GM18520 (cell line): Measurements from ENCODE around the gene ENTR1.

Experiments used
- ATAC-seq: cut with Tn5 transposase; IDR thresholded peaks from one replicate; pipeline ENCODE4 v1.9.1; 2021; ENCODE audit not compliant: unreplicated experiment

Gene ENTR1

DNA sequence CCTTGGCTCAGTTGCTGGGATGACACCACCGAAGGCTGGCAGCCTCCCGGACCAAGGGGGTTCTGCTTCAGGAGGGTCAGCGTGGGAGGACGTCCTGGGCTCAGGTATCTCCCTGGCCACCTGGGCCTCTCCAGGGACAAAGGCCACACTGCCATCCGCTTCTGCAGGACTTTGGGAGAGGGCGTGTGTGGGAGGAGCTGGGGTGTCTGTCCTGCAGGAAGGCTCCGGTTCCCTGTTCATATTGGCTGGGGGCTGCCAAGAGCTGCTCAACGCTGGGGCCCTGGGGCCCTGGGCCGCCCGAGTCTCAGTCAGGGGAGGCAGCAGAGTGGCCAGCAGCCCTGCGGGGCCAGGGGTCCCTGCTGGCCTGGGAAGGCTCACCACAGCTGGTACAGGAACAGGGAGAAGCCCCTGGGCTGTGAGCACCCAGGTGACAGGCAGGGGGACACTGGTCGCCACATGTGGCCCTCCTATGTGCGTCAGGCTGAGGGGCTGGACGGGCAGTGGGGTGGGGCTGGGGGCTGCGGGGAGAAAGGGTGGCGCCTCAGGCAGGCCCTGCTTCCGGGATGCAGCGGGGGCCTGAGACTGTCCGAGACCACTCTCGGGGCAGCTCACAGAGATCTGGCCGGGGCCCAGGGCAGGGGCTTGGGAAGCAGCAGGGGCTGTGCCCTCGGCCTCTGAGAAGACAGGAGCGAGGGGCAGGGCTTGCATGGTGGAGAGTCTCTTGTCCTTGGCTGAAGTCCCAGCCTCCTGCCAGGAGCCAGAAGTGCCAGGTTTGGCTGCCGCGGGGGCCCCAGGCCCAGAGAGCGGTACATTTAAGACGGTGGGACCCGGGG lies 32.0 kb downstream of the ENTR1 start:
- no peak for ATAC-seq

DNA sequence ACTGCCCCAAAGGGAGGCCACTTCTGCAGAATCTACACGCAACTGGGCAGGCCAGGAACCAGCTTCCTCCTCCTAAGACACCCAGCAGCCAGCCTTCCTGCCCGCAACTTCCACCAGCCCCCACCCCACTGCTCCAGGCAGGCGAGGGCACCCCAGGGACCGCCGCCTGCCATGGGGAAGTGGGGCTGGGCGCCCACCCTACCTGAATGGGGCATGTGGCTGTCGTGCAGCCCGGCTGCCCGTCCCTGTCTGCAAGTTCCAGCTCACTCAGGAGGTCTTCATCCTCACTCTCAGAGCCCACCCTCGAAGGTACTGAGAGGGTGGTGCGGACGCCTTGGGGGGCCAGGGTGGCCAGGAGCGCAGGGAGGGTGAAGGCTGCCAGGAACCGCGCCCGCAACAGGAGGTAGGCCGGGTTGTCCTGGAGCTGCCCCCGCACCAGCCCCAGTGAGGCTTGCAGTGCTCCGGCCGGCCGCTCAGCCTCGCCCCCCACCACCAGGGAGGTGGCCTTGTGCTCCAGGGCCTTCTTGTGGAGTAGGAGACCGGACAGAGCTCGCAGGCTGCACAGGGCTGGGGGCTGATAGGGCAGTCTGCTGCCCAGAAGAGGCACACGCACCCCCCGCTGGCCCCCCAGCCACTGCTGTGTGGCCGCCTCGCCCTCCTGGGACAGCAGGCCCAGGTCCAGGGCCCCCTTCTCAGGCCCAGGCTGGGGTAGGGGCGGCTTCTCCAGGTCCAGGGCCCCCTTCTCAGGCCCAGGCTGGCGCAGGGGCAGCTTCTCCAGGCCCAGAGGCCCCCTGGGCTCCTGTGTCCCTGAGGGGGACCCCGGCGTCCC lies 32.9 kb downstream of the ENTR1 start:
- ATAC-seq, result no peak

DNA sequence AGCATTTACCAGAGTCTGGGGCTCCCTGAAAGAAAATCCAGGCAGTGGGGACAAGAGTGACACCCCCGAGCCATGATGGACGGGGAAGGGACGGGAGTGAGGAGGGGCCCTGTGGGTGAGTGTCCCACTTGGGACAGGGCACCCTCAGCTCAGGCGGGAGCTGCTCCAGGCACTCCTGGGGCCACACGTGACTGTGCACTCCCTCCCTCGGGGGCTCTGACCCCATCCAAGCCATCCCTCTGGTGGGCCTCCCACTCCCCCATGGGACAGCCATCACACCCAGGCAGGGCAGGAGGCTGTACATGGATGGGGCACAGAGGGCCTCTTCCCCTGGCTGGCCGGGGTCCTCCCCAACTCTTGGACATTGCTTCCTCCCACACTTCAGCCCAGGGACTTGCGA lies 34.0 kb downstream of the ENTR1 start:
- no peak for ATAC-seq

DNA sequence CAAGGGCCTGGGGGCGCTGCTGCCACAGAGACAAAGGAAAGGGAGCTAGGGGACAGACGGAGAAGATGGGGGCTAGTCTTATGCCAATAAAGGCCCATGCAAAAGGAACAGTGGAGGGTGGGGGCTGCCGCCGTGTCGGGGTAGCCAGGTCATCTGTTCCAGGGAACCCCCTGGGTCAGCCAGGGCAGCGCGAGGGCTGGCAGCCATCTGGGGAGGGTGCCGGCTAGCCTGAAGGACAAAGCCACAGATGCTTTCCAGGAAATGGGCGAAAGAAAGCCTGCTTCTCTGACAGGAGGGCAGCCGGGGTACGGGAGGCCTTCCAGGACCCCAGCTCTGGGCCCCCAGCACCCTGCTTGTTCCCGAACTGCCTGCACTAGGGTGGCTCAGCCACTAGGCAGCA lies 35.3 kb downstream of the ENTR1 start:
- no peak for ATAC-seq

DNA sequence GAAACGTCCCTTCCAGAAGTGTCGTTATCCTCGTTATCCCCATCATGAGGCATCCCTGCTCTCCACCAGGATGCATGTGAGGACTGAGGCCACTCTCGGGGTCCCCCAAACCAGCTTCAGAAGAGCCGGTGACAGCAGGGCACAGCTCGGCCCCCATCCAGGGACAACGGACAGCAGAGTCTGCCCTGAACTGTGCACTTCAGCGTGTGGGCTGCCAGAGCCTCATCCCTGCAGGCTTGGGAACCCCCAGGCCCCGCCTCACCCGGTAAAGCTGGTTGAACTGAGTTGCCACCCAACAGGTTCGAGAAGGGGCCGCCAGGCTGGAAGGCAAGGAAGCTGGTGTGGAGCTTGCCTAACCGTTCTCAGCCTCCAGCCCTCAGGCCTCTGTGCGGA lies 36.2 kb downstream of the ENTR1 start:
- no peak for ATAC-seq

DNA sequence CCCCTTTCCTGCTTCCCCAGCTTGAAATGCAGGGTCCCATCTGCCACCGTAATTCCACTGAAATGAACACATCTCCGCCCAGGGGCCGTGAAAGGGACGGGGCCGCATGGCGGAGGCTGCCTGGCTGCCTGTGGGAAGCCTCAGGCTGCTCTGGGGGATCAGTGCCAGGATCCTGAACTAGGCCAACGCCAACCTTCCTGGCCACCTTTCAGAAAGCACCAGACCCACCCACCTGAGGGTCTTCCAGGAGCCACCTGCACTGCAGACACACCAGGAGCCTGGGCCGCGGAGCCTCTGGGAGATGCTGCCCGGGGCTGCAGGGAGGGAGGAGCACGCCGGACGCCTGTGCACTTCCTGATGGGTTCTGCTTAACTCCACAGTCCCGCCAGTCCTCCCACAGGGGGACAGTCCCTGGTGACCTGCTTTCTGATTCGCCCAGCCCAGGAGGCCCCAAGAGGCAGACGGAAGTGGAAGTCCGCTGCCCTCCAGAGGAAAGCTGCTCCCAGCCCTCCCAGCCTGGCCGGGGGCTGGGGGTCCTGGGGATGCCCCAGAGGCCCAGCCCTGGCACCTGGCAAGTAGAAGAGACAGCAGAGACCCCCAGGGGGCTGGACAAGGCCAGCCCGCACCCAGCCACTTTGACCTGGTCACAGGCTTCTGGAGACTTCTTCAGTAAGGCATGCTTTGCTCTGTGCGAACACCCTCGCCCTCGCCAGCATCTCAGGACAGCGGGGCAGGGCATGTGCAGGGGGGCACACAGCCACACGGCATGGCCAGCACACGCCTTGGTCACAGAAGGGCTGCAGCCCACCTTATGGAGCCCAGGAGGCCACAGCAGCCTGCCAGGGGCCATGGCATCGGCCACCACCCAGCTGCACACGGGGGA lies 36.9 kb downstream of the ENTR1 start, which contains the start of gene CARD9:
TSS of gene CARD9 (minus strand) at position 370 of the 883 bp plus-strand sequence. CDS start 1,591 bp downstream, outside the sequence.
- no peak for ATAC-seq

DNA sequence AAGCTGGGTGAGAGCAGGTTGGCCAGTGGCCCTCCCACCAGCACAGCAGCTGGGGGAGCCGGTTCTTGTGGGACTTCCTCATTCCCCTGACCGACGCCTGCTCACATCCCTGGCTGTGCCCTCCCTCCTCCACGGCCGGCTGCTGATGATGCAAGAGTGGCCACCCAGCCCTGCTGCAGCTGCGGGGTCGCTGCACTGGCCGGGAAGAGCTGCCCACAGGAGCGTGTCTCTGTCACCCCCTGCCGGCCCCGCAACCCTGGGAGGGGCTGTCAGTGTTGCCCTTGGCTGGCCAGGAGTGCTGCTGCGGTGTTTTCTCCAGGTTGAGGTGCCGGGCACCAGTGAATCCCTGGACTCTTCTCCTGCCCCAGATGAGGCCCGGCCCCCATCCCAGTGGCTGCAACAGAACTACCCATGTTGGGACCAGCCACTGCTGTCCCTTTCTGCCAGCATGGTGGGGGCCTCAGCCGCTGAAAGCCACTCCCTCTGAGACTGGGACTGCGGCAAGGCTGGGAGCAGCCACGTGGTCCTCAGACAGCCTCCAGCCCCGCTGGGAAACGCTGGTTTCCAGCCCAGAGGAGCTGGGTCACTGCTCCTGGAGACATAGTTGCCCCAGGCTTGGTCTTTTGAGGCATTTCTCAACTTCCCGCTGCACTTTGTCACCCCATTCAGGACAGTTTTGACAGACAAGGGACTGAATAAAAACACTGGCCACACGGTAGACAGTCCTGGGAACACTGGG lies 37.7 kb downstream of the ENTR1 start:
- no peak for ATAC-seq

DNA sequence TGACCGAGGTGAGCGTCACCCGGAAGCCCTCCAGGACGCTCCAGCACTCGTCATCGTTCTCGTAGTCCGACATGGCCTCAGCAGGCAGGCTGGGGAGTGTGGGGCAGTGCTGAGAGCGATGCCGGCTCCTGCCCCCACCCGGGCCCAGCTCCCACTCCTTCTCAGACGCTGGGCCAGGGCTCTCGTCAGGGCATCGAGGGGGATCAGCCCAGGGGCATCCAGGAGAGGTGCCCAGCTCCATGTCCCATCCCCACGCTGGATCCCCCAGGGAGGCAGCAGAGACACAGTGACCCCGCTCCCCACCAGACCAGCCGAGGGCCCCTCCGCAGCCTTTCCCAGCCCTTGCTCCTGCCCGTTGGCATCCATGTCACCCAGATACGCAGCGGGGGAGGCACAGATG lies 38.4 kb downstream of the ENTR1 start:
- no peak for ATAC-seq

DNA sequence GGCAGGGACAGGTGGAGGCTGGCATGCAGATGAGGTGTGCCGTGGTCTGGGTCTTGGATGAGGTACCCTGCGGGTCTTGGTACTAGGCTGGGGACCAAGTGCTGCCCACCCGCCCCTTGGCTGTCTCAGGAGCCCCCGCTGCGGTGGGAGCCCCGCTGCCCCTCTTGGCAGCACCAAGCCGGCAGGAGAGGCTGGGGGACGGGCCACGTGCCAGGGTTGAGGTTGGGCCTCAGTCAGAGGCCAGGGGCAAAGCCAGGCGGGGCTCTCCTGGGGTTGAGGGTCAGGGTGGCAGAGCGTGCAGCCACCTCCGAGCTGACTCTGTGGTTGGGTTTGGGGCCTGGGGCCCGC lies 38.9 kb downstream of the ENTR1 start:
- ATAC-seq, result no peak

DNA sequence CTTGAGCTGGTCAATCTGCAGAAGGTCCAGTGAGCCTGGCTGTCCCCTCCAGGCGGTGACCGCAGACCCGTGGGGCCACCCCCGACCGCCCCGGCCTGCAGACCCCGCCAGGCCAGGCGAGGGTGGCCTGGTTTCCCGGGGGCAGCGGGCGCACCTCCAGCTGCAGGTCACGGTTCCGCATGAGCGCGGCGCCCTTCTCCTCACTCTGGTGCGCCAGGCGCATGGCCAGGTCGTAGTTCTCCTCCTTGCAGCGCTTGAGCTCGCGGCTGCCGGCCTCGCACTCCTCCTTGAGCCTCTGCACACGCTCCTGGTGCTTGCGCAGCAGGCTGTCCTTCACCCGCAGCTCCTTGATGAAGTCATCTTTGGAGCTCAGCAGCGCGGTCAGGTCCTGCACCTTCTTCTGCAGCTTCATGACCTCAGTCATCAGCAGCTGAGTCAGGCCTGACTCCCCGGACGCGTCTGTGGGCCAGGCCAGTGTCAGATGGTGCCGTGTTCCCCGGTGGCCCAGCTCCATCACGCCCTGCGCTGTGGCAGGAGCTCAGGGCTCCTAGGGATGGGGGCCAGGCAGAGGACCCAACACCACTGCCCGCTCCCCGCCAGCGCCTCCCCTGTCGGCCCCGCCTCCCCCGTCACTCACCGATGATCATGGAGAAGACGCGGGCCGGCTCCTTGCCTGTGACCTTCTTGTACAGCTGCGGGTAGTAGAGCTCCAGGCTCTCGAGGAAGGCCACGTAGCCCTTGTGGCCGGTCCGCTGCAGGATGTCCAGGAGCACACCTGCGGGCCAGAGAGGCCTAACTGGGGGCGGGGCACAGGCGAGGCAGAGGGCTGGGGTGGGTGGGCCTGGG lies 39.5 kb downstream of the ENTR1 start:
- ATAC-seq, result no peak

DNA sequence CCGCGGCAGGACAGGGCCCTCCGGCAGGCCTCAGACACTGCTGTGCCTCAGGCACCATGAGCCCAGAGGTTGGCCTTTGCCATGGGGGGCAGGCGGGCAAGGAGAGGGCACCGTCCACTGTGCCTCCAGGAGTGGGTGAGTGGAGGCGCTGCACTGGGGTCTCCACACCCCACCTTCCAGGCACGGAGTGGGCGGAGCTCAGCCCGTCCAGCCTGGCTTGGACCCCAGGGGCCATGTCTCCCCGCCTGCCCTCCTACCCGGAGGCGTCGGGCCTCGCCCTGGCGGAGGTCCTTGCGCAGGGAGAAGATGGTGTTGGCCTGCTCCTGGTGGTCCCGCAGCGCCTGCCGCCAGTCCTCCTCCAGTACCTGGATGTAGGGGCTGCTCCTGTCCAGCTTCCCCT lies 40.4 kb downstream of the ENTR1 start:
- ATAC-seq, result no peak

DNA sequence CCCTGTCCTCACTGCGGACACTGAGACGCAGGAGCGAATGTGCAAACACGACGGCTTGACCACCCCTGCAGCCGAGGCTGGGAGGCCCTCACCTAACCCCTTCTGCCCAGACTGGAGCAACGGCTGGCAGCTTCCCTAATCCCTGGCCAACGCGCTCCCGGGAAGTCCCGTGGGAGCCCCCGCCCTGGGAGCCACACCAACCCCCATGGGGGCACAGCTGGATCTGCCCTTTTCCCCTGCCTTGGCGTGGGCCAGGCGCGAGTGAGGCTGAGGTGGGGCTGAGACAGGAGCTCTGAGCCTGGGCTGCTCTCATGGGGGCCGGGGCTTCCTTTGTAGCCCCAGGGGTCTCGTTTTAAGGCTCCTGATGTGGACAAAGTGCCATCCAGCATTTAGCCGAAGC lies 42.2 kb downstream of the ENTR1 start:
- no peak for ATAC-seq

DNA sequence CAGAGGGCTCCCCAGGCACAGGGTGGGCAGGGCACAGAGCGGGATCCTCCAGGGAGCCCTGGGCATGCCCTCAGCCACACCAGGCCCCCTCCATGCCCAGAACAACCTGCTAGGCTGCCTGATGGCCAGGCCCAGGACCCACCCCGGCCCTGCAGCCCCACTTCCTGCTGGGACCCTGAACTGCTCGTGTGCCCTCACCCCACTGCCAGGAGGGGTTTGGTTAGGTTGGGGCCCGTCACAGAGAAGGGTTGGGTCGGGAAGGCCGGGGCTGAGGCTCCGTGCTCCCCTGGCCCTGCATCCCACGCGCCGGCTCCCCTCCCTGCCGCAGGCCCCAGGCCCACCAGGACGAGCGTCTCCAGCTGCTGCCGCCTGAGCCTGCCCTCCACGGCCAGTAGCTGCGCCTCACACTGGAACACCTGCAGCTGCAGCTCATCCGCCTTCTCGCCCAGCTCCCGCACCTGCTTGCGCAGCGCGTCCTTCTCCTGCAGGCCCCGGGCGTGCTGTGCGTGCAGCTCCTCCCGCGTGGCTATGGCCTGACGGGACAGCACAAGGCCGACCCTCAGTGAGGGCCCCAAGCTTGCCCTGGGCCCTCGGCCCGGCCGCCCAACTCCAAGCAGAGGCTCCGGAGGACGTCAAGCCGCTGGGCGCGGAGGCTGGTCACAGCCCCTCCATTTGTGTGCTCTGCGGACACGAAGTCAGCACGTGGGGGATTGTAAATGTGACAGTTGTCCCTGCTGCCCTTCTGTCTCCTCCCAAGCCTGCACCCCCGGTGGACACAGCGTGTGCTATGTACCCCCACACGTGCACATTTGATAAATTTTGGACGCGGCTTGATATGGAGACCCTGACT lies 42.9 kb downstream of the ENTR1 start:
- ATAC-seq, result no peak

DNA sequence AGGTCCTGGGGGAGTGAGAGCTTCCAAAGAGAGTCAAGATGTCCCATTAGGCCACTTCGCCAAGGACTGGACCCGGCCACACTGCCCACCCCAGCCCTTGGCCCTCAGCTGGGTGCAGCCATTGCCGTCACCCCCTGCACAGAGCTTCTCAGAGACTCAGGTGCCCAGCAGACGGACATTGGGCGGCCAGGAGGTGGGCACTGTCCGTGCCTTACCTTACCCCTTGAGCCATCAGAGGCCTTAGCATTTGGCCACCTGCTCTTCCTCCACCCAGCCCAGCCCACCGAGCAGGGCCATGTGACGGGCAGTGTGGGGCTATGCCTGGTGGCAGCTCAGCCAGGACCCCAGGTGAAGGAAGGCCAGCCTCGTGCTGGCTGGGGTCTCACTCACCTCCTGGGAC lies 43.6 kb downstream of the ENTR1 start:
- ATAC-seq, result no peak

DNA sequence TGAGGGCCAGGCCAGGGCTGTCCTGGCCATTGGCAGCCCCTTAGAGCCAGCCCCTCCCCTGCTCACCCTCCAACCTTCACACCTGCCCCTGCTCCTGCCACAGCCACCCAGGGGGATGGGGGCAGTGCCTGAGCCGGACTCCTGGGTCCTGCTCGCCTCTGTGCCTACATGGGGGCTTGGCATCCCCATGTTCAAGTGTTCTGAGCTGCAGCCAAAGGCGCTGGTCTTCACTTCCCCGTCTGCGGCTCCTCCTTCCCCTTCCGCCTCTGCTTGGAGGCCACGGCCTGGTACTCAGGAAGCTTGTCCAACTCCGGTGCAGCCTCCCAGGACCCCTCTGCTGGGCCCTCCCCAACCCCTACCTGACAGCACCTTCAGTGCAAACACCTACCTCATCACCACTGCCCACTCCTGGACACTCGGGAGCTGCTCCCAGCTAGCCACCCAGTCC lies 44.6 kb downstream of the ENTR1 start:
- ATAC-seq, result no peak

DNA sequence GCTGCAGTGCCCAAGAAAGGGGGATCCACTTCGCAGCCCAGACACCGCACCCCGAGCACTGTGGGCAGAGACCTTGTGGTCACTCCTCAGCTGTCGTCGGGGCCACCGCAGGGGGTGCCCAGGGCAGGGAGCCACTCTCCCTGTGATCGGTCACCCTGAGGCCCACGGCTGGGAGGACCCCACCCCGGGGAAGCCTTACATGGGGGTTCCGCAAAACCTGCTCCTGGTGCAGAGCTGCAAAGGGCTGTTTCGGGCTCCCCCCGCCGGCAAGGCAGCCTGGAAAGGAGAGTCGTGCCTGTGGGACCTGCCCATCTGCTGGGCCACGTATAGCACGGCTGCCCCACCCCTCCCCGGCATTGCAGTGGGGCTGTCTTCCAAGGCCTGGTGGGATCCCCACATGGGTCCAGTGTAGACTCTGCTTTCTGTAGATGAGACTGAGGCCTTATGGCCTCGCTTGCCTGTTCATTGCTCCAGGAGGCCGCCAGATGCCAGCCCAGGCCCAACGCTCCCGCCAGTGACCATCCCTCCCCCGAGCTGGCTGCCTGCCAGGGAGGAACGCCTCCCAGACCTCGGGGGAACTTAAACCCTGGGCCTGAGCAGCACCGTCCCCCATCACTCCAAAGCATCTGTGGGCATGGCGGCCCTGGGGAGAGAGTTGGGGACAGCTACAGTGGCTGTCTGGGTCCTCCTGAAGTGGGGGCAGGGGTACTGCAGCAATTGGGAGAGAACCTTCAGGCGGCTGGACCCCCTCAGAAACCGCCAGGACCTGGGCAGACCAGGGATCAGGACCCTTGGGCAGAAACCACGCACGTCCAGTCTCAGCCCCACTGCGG lies 45.3 kb downstream of the ENTR1 start:
- no peak for ATAC-seq

DNA sequence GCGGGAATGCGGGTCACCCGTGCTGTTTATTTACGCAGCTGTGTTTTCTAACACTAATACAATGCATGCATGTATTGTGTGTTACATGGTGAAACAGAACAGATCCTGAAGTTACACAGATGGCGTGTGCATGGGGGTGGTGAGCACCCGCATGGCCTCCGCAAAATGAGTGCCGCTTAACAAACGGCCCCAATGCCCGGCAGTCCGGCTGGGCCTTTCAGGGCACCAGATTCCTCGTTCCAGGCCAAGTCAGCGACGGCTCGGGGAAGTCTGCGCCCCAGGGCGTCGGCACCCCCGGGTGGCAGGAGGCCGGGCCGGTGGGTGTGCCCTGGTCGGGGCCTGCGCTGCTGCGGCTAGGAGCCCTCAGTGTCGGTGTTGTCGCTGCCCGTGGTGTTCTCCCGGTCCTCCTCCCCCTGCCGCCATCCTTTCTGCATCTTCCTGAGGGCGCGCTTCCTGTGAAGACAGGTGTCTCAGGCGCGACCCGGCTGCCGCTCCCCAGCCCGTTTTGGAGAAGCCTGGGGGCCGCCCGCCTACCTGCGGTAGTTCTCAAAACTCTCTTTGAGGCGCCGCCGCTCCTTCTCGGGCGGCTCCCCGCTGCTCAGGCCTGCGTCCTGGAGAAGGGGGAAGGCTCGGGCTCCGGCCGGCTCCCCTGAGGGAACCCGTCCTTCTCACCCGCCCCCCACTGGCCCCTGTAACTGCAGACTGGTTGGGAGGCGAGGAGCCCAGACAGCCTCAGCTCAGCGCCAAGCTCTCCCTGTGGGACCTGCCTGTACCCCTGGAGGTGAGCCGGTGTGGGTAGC lies 46.3 kb downstream of the ENTR1 start:
- no peak for ATAC-seq
